Left lung (tissue), 10 donors: ENCODE results near the gene B9D1. TPM values are rescaled to one million over a fixed set of nuclear protein-coding genes. Genes with fewer than 3 reads are reported as not detected.
"Not testable (repeated sequence)": the region's sequence is repeated elsewhere in the genome, so short reads cannot be mapped to it uniquely, and the experiment has no call there.

Experiments used
- ATAC-seq: fragments of 200-7000 bp; cut with Tn5 transposase; one replicate; pipeline ENCODE4 v1.9.1; 2020; ENCODE audit warnings: moderate library complexity
- DNase-seq, 4 donors: peaks; one replicate each; pipeline ENCODE4 v3.0.0-alpha.2; 2013 to 2020
- H3K27ac ChIP-seq, 2 donors: fragments of 200-600 bp; sonication (generic) in 1 of 2; one replicate each; pipeline versions ENCODE4 v1.5.0 to v1.8.0; 2020 to 2021
- H3K27me3 ChIP-seq, 2 donors: fragments of 200-600 bp; sonication (generic) in 1 of 2; one replicate each; pipeline versions ENCODE4 v1.5.0 to v1.8.0; 2020 to 2021
- H3K36me3 ChIP-seq, 2 donors: fragments of 200-600 bp; sonication (generic) in 1 of 2; one replicate each; pipeline versions ENCODE4 v1.5.0 to v1.8.0; 2020 to 2021
- H3K4me1 ChIP-seq, 2 donors: fragments of 200-600 bp; one replicate each; pipeline ENCODE4 v1.8.0; 2021
- H3K4me3 ChIP-seq, 2 donors: fragments of 200-600 bp; sonication (generic) in 1 of 2; one replicate each; pipeline versions ENCODE4 v1.5.0 to v1.8.0; 2020 to 2021; ENCODE audit warnings: mild to moderate bottlenecking in 1 of 2
- H3K9me3 ChIP-seq, 2 donors: fragments of 200-600 bp; sonication (generic) in 1 of 2; one replicate each; pipeline versions ENCODE4 v1.5.0 to v1.8.0; 2020 to 2021
- intact Hi-C, 2 donors: fragments of 100-400 bp; cut with DNase I; formaldehyde crosslinking; loops; one replicate each; pipeline versions ENCODE4 v1.11.2 to v1.14.2; 2022
- polyA plus RNA-seq, 6 donors: library from polyadenylated mRNA; unstranded; fragments of 120-200 nt; gene quantifications; one replicate each; pipeline ENCODE4 v1.2.1, GENCODE V29; 2013; ENCODE audit not compliant: insufficient read length in 6 of 6
- total RNA-seq, 2 donors: library from RNA; stranded (reverse); fragmentation: NEBNext Ultra II Directional; extraction: Animal tissue kit (Norgen Biotek cat#: 25700); gene quantifications; one replicate each; pipeline ENCODE4 v1.2.1, GENCODE V29; 2021
- TF ChIP-seq, protein P1 (sequence below), 2 donors: fragments of 200-600 bp; sonication (generic) in 1 of 2; IDR thresholded peaks; one replicate each; pipeline versions ENCODE4 v1.5.0 to v1.8.0; 2021; ENCODE audit warnings: antibody characterized with exemption in 2 of 2
- donor health status: DM: no; HTN: yes; CAD: no.
- donor health status: DM: no; HTN: no; CAD: no.

B9D1 gene
- total and polyA plus RNA-seq, 8 donors = 11.4 to 24.1 (median 21.1) TPM

DNA sequence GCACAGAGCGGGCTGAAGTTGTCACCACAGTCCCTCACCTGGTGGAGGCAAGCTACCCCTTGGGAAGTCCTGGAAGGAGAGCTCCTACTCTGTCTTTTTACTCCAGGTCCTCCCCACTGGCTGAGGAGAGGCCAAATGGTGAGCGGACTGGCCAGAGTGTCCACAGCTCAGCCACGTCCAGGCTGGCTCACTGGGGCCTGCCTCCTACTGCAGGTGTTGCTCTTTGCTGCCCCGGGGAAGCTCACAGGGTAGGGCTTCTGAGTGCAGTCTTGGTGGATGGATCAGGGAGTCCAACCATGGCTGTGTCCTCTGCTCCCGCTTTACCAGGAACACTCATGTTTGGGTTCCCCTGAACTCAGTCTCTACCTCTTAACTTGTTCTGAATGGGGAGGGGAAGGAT lies 2.7 kb downstream of the B9D1 start:
- peak in 2 of 4 donors; percentile 26 to 36 for DNase-seq
- H3K9me3 ChIP-seq = no peaks in the 10 kb centered on the region
- TF ChIP-seq, protein P1, sequence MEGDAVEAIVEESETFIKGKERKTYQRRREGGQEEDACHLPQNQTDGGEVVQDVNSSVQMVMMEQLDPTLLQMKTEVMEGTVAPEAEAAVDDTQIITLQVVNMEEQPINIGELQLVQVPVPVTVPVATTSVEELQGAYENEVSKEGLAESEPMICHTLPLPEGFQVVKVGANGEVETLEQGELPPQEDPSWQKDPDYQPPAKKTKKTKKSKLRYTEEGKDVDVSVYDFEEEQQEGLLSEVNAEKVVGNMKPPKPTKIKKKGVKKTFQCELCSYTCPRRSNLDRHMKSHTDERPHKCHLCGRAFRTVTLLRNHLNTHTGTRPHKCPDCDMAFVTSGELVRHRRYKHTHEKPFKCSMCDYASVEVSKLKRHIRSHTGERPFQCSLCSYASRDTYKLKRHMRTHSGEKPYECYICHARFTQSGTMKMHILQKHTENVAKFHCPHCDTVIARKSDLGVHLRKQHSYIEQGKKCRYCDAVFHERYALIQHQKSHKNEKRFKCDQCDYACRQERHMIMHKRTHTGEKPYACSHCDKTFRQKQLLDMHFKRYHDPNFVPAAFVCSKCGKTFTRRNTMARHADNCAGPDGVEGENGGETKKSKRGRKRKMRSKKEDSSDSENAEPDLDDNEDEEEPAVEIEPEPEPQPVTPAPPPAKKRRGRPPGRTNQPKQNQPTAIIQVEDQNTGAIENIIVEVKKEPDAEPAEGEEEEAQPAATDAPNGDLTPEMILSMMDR (IDR thresholded peaks at IDR 0.05) = no peak
- no peak overlapping the region for H3K27ac ChIP-seq
- H3K36me3 ChIP-seq = no peaks in the 10 kb centered on the region
- ATAC-seq = no peak
- peaks cover 0 to 18% of the 10 kb centered on the region in 2 donors for H3K4me1 ChIP-seq
- no peak overlapping the region for H3K4me3 ChIP-seq
- H3K27me3 ChIP-seq = peaks cover 0 to 12% of the 10 kb centered on the region in 2 donors
- intact Hi-C loops = no loop called here

DNA sequence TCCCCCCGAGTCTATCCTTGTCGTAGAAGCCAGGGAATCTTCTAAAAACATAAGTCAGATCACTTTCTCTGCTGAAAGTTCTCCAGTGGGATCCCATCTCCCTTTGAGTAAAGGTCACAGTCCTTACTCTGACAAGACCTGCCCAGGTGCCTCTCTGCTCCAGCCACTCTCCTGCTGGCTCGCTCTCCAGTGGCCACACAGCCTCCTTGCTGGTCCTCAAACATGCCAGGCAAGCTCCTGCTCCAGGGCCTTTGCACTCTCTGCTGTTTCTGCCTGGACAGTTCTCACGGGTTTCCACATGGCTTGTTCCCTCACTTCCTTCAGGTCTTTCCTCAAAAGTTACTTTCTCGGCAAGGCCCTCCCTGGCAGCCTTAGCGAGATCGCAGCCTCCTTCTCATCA lies 3.4 kb downstream of the B9D1 start:
- no peak for ATAC-seq

GRCh38 chr17:19357761-19358160 lies 4.8 kb downstream of the B9D1 start:
- TF ChIP-seq, protein P1 (IDR thresholded peaks at IDR 0.05) = no peak
- H3K27me3 ChIP-seq = peaks cover 0 to 5% of the 10 kb centered on the region in 2 donors
- DNase-seq (peak in 1 of 4 donors; percentile 19), ATAC-seq (no peak)
- intact Hi-C loops = no loop called here
- no peaks in the 10 kb centered on the region for H3K9me3 ChIP-seq
- H3K4me3 ChIP-seq = no peak overlapping the region
- no peaks in the 10 kb centered on the region for H3K36me3 ChIP-seq
- H3K4me1 ChIP-seq = peaks cover 0 to 11% of the 10 kb centered on the region in 2 donors
- H3K27ac ChIP-seq = no peak overlapping the region

More for the DNA sequence above, 3.4 kb downstream of the B9D1 start:
- no peak overlapping the region for H3K27ac ChIP-seq
- DNase-seq = peak in 1 of 4 donors; percentile 25
- TF ChIP-seq, protein P1 (IDR thresholded peaks at IDR 0.05) = no peak
- intact Hi-C loops = no loop called here
- H3K27me3 ChIP-seq = peaks cover 0 to 8% of the 10 kb centered on the region in 2 donors
- H3K4me1 ChIP-seq = peaks cover 0 to 18% of the 10 kb centered on the region in 2 donors
- no peak overlapping the region for H3K4me3 ChIP-seq
- H3K9me3 ChIP-seq = no peaks in the 10 kb centered on the region
- H3K36me3 ChIP-seq = no peaks in the 10 kb centered on the region

- TF ChIP-seq, protein P1 (IDR thresholded peaks at IDR 0.05) = no peak
- no peak overlapping the region for H3K27ac ChIP-seq
- H3K9me3 ChIP-seq = no peaks in the 10 kb centered on the region
- intact Hi-C loops = no loop called here
- H3K4me1 ChIP-seq = peaks cover 0 to 10% of the 10 kb centered on the region in 2 donors
- no peaks in the 10 kb centered on the region for H3K36me3 ChIP-seq
- ATAC-seq (no peak), DNase-seq (peak in 1 of 4 donors; percentile 13)
- peaks cover 0 to 5% of the 10 kb centered on the region in 2 donors for H3K27me3 ChIP-seq
- H3K4me3 ChIP-seq = no peak overlapping the region
Measured at GRCh38 chr17:19357351-19357750, 5.2 kb downstream of the B9D1 start.

DNA sequence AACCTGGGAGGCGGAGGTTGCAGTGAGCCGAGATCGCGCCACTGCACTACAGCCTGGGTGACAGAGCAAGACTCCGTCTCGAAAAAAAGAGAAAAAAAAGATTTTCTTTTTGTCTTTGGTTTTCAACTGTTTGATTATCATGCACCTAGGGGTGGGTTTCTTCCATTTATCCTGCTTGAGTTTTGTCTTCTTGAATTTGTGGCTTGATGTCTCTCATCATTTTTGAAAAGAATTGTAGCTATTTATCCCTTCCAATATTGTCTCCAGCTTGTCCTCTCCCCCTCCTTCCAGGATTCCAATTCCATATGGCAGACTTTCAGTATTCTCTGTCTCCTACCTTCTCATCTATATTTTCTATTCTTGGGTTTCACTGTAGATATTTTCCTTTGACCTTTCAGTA lies 7.8 kb downstream of the B9D1 start:
- ATAC-seq (no peak), DNase-seq (no peak)
- Histone ChIP-seq H3K9me3 (no peaks in the 10 kb centered on the region), H3K27ac (no peak overlapping the region), H3K4me3 (no peak overlapping the region), H3K27me3 (no peaks in the 10 kb centered on the region), H3K36me3 (no peaks in the 10 kb centered on the region), H3K4me1 (no peaks in the 10 kb centered on the region)
- TF ChIP-seq, protein P1 (IDR thresholded peaks at IDR 0.05) = no peak
- intact Hi-C loops = no loop called here

DNA sequence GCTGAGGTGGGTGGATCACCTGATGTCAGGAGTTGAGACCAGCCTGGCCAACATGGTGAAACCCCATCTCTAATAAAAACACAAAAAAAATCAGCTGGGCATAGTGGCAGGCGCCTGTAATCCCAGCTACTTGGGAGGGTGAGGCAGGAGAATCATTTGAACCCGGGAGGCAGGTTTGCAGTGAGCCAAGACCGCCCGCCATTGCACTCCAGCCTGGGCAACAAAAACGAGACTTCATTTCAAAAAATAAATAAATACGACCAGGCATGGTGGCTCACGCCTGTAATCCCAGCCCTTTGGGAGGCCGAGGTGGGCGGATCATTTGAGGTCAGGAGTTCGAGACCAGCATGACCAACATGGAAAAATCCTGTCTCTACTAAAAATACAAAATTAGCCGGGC lies 9.1 kb downstream of the B9D1 start:
- H3K4me1 ChIP-seq, intact Hi-C loops, H3K4me3 ChIP-seq, ATAC-seq, H3K9me3 ChIP-seq, H3K36me3 ChIP-seq, H3K27me3 ChIP-seq, H3K27ac ChIP-seq: not testable (repeated sequence)
- DNase-seq = peak in 1 of 4 donors; percentile 20
